ENCODE data around the gene ALX4. TPM values are rescaled to one million over a fixed set of nuclear protein-coding genes. Genes with fewer than 3 reads are reported as not detected.
A peak's percentile ranks its signal among the peaks of the same experiment; 100 is the strongest.

The ALX4 gene
- total and polyA plus RNA-seq, 2 donors (not counting 1 experiment from before 2014, with no cell fraction given), result not detected

DNA sequence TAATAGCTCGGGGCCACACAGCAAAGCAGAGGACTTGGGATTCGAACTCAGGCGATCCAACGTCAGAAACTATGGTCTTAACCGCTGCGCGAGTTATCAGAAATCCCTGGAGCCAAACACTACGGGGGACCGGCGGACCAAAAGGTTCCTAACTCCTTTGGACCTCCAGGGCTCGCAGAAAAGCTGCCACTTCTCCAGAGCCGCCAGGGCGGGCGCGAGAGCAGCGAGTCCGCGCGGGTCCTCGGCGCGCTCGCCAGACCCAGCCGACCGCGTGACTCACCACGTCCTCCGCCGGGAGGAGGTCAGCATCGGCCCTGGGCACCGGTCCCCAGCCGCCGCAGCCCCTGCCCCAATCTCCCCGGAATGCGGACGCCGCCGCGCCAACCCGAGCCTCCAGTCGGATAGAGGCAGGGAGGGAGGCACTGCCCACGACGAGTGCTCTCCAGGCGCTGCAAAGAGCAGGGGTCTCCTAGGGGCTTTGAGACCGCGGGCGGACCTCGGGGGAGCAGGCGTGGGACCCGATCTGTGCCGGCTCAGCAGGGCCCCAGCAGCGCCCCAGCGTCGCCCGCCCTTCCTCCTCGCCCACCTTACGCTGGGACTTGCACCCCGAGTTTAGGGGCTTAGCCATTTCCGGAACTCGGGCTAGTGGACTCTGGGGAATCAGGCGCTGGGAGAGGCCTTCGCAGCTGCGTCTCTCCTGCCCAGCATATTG is 6.2 kb upstream of the ALX4 start:
- Histone ChIP-seq H3K36me3 (replicated peaks in 1 of 2; ENCODE audit: control extremely low read depth in 1 of 2, control insufficient read depth in 1 of 2, extremely low read depth in 1 of 2, insufficient read depth in 2 of 2, low read length in 1 of 2) (no peaks in the 10 kb centered on the region), H2AFZ (ENCODE audit: insufficient read depth, low read depth, low read length, poor library complexity, severe bottlenecking) (peak overlapping the region; percentile 48), H3K79me2 (ENCODE audit: control insufficient read depth, insufficient read depth, low read length) (no peaks in the 10 kb centered on the region), H3K9ac (ENCODE audit: low read length) (peak overlapping the region; percentile 42), H3K4me1 (ENCODE audit: control insufficient read depth in 2 of 2, insufficient read depth in 2 of 2, low read length in 2 of 2) (peaks cover 27 to 37% of the 10 kb centered on the region in 2 donors), H3K27ac (ENCODE audit: low read length in 2 of 2) (no peak overlapping the region), H3K4me3 (ENCODE audit: control extremely low read depth in 1 of 5, extremely low read depth in 1 of 5, insufficient read depth in 1 of 5, low read depth in 2 of 5, low read length in 4 of 5) (peak overlapping the region in 2 of 5 experiments; percentile 20 to 24), H3K27me3 (replicated peaks in 1 of 4; ENCODE audit: control extremely low read depth in 1 of 4, control insufficient read depth in 3 of 4, insufficient read depth in 4 of 4, low read length in 3 of 4) (peaks cover 0 to 96% (median 78%) of the 10 kb centered on the region in 4 experiments), H4K20me1 (ENCODE audit: control insufficient read depth, insufficient read depth, low read length, poor library complexity, severe bottlenecking) (no peaks in the 10 kb centered on the region), H3K4me2 (replicated peaks; ENCODE audit: low read depth, low read length, poor library complexity, severe bottlenecking) (peak overlapping the region; percentile 75), H3K9me3 (ENCODE audit: control extremely low read depth in 1 of 3, control insufficient read depth in 2 of 3, insufficient read depth in 1 of 3, low read length in 2 of 3) (peaks cover 0 to 55% (median 0%) of the 10 kb centered on the region in 3 donors)
- ChIA-PET CTCF (interaction anchor here (0.6 kb wide), 1 partner anchor 20 kb away, joined by 4 read pairs; no protein-coding TSS in a partner anchor), POLR2A (no interaction called here)
- no peak for ATAC-seq (ENCODE audit: low read depth)
- Mint-ChIP-seq H3K9me3 (ENCODE audit: insufficient read depth) (no peaks in the 10 kb centered on the region), H3K27ac (no peak overlapping the region), H3K4me1 (peaks cover 25% of the 10 kb centered on the region), H3K4me3 (peak overlapping the region; percentile 70), H3K27me3 (peaks cover 79% of the 10 kb centered on the region)
- no peak for DNase-seq
- TF ChIP-seq, protein P1, sequence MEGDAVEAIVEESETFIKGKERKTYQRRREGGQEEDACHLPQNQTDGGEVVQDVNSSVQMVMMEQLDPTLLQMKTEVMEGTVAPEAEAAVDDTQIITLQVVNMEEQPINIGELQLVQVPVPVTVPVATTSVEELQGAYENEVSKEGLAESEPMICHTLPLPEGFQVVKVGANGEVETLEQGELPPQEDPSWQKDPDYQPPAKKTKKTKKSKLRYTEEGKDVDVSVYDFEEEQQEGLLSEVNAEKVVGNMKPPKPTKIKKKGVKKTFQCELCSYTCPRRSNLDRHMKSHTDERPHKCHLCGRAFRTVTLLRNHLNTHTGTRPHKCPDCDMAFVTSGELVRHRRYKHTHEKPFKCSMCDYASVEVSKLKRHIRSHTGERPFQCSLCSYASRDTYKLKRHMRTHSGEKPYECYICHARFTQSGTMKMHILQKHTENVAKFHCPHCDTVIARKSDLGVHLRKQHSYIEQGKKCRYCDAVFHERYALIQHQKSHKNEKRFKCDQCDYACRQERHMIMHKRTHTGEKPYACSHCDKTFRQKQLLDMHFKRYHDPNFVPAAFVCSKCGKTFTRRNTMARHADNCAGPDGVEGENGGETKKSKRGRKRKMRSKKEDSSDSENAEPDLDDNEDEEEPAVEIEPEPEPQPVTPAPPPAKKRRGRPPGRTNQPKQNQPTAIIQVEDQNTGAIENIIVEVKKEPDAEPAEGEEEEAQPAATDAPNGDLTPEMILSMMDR (IDR thresholded peaks at IDR 0.05), result no peak
- no peak for TF ChIP-seq EZH2 (IDR thresholded peaks at IDR 0.05; ENCODE audit: borderline replicate concordance, insufficient read depth, low read depth, low read length, poor library complexity, severe bottlenecking)
- 7% methylated on average over 63 of the region's 63 CpGs for WGBS (ENCODE audit: insufficient coverage)
- intact Hi-C loops (cut with micrococcal nuclease), result no loop called here

DNA sequence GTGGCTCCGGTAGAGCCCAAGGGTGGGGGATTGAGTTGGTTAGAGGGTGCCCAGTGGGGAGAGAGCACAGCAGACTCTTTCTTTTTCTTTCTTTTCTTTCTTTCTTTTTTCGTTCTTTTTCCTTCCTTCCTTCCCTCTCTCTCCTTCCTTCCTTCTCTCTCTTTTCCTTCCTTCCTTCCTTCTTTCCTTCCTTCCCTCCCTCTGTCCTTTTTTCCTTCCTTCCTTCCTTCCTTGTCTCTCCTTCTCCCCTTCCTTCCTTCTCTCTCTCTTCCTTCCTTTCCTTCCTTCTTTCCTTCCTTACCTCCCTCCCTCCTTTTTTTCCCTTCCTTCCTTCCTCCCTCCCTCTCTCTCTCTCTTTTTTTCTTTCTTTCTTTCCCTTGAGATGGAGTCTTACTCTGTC is 4.8 kb upstream of the ALX4 start:
- WGBS (ENCODE audit: insufficient coverage), result 0% methylated on average over 1 of the region's 2 CpGs
- H3K4me3 ChIP-seq (ENCODE audit: control extremely low read depth in 1 of 5, extremely low read depth in 1 of 5, insufficient read depth in 1 of 5, low read depth in 2 of 5, low read length in 4 of 5), result no peak overlapping the region
- no peak overlapping the region for H3K9ac ChIP-seq (ENCODE audit: low read length)
- Mint-ChIP-seq H3K9me3 (ENCODE audit: insufficient read depth) (no peaks in the 10 kb centered on the region), H3K27ac (no peak overlapping the region), H3K27me3 (peaks cover 73% of the 10 kb centered on the region), H3K4me1 (peaks cover 29% of the 10 kb centered on the region), H3K4me3 (no peak overlapping the region)
- no peaks in the 10 kb centered on the region for H4K20me1 ChIP-seq (ENCODE audit: control insufficient read depth, insufficient read depth, low read length, poor library complexity, severe bottlenecking)
- DNase-seq, result no peak
- no peak overlapping the region for H3K27ac ChIP-seq (ENCODE audit: low read length in 2 of 2)
- H3K27me3 ChIP-seq (replicated peaks in 1 of 4; ENCODE audit: control extremely low read depth in 1 of 4, control insufficient read depth in 3 of 4, insufficient read depth in 4 of 4, low read length in 3 of 4), result peaks cover 0 to 95% (median 78%) of the 10 kb centered on the region in 4 experiments
- no peak for ATAC-seq (ENCODE audit: low read depth)
- POLR2A ChIA-PET, result interaction anchor here (0.7 kb wide), 1 partner anchor 10 kb away, joined by 8 read pairs; no protein-coding TSS in a partner anchor
- intact Hi-C loops (cut with micrococcal nuclease), result no loop called here
- H3K36me3 ChIP-seq (replicated peaks in 1 of 2; ENCODE audit: control extremely low read depth in 1 of 2, control insufficient read depth in 1 of 2, extremely low read depth in 1 of 2, insufficient read depth in 2 of 2, low read length in 1 of 2), result no peaks in the 10 kb centered on the region
- CTCF ChIA-PET, result no interaction called here
- peaks cover 31 to 48% of the 10 kb centered on the region in 2 donors for H3K4me1 ChIP-seq (ENCODE audit: control insufficient read depth in 2 of 2, insufficient read depth in 2 of 2, low read length in 2 of 2)
- no peaks in the 10 kb centered on the region for H3K79me2 ChIP-seq (ENCODE audit: control insufficient read depth, insufficient read depth, low read length)
- H3K9me3 ChIP-seq (ENCODE audit: control extremely low read depth in 1 of 3, control insufficient read depth in 2 of 3, insufficient read depth in 1 of 3, low read length in 2 of 3), result peaks cover 0 to 60% (median 0%) of the 10 kb centered on the region in 3 donors
- no peak overlapping the region for H3K4me2 ChIP-seq (replicated peaks; ENCODE audit: low read depth, low read length, poor library complexity, severe bottlenecking)
- H2AFZ ChIP-seq (ENCODE audit: insufficient read depth, low read depth, low read length, poor library complexity, severe bottlenecking), result no peak overlapping the region
- TF ChIP-seq, protein P1 (IDR thresholded peaks at IDR 0.05), result no peak
- TF ChIP-seq EZH2 (IDR thresholded peaks at IDR 0.05; ENCODE audit: borderline replicate concordance, insufficient read depth, low read depth, low read length, poor library complexity, severe bottlenecking), result no peak
